Left ventricle myocardium inferior (tissue), 1 donor: Measurements from ENCODE around the gene TRAF6. TPM values are rescaled to one million over a fixed set of nuclear protein-coding genes. Genes with fewer than 3 reads are reported as not detected.

ENCODE experiments used
- DNase-seq: peaks from one replicate; pipeline ENCODE4 v3.0.0-alpha.2; 2020
- H3K27ac ChIP-seq: fragments of 200-600 bp; replicated peaks from 2 replicates; pipeline ENCODE4 v1.8.0; 2021
- H3K27me3 ChIP-seq: fragments of 200-600 bp; 2 replicates; pipeline ENCODE4 v1.8.0; 2021; ENCODE audit warnings: low read depth
- H3K36me3 ChIP-seq: fragments of 200-600 bp; 2 replicates; pipeline ENCODE4 v1.8.0; 2021
- H3K4me1 ChIP-seq: fragments of 200-600 bp; 2 replicates; pipeline ENCODE4 v1.8.0; 2021
- H3K4me3 ChIP-seq: fragments of 200-600 bp; 2 replicates; pipeline ENCODE4 v1.8.0; 2021; ENCODE audit warnings: mild to moderate bottlenecking, moderate library complexity
- H3K9me3 ChIP-seq: fragments of 200-600 bp; replicated peaks from 2 replicates; pipeline ENCODE4 v1.8.0; 2021
- CTCF ChIP-seq: fragments of 200-600 bp; IDR thresholded peaks from 2 replicates; pipeline ENCODE4 v1.8.0; 2021; ENCODE audit warnings: antibody characterized with exemption, mild to moderate bottlenecking, borderline replicate concordance
- intact Hi-C: fragments of 100-400 bp; cut with micrococcal nuclease; formaldehyde crosslinking; loops from one replicate; pipeline ENCODE4 v1.11.0; 2022
- total RNA-seq: library from RNA; stranded (reverse); fragmentation: NEBNext Ultra II Directional; extraction: Animal tissue kit (Norgen Biotek cat#: 25700); gene quantifications from one replicate; pipeline ENCODE4 v1.2.1, GENCODE V29; 2021
- donor health status: DM: no; HTN: yes; CAD: no; lungs with severe emphysema.

The TRAF6 gene
- total RNA-seq, 1 donor from 2014 or later, result 12.9 TPM

GRCh38 chr11:36441610-36442208 is 68.4 kb downstream of the TRAF6 start:
- H3K27ac ChIP-seq, result no peak overlapping the region
- H3K9me3 ChIP-seq, result no peaks in the 10 kb centered on the region
- no peaks in the 10 kb centered on the region for H3K27me3 ChIP-seq
- H3K4me3 ChIP-seq, result no peak overlapping the region
- no peaks in the 10 kb centered on the region for H3K36me3 ChIP-seq
- no peak for TF ChIP-seq CTCF
- H3K4me1 ChIP-seq, result no peaks in the 10 kb centered on the region
- no peak for DNase-seq
- intact Hi-C loops, result no loop called here

GRCh38 chr11:36438126-36438525 is 71.9 kb downstream of the TRAF6 start:
- intact Hi-C loops, result no loop called here
- no peaks in the 10 kb centered on the region for H3K27me3 ChIP-seq

GRCh38 chr11:36437413-36437812 is 72.7 kb downstream of the TRAF6 start:
- H3K27me3 ChIP-seq, result no peaks in the 10 kb centered on the region
- TF ChIP-seq CTCF, result no peak
- intact Hi-C loops, result no loop called here

More at GRCh38 chr11:36438126-36438525, 71.9 kb downstream of the TRAF6 start:
- H3K4me3 ChIP-seq, result no peak overlapping the region
- H3K4me1 ChIP-seq, result no peaks in the 10 kb centered on the region
- DNase-seq, result no peak
- TF ChIP-seq CTCF, result no peak
- no peaks in the 10 kb centered on the region for H3K9me3 ChIP-seq
- no peaks in the 10 kb centered on the region for H3K36me3 ChIP-seq
- no peak overlapping the region for H3K27ac ChIP-seq

More at GRCh38 chr11:36437413-36437812, 72.7 kb downstream of the TRAF6 start:
- H3K27ac ChIP-seq, result no peak overlapping the region
- no peaks in the 10 kb centered on the region for H3K36me3 ChIP-seq
- H3K4me1 ChIP-seq, result no peaks in the 10 kb centered on the region
- no peak for DNase-seq
- H3K4me3 ChIP-seq, result no peak overlapping the region
- no peaks in the 10 kb centered on the region for H3K9me3 ChIP-seq

Other genes with a start within 250 kb of the TRAF6 start
- 58.0 TPM for gene COMMD9, start 220.8 kb downstream of the TRAF6 start, total RNA-seq
- gene PRR5L, start 214.0 kb downstream of the TRAF6 start, total RNA-seq, result 1.3 TPM
- 1.6 TPM for gene RAG1, start 57.7 kb upstream of the TRAF6 start, total RNA-seq
- gene IFTAP, start 84.2 kb upstream of the TRAF6 start, total RNA-seq, result 50.1 TPM
- not detected for gene RAG2, start 88.0 kb upstream of the TRAF6 start, total RNA-seq